ENCODE data around the gene LMOD2.

DNA sequence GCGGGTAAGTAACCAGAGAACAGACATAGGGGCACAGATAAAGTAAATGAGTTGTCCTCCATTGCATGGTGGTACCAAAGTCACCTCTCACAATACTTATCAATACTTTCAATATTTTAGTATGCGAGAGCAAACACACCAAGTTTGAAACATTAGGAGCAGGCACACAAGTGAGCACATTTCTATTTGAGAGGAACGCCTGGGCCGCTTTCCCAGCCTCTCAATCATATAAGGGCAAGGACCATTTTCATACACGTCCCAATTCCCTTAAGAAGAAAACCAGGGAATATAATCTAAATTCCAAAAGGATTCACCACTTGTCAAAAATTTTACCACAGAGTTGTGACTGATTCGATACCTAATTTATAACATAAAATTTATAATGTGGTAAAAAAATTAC is 7.5 kb downstream of the LMOD2 start:
- TF ChIP-seq, protein P1, sequence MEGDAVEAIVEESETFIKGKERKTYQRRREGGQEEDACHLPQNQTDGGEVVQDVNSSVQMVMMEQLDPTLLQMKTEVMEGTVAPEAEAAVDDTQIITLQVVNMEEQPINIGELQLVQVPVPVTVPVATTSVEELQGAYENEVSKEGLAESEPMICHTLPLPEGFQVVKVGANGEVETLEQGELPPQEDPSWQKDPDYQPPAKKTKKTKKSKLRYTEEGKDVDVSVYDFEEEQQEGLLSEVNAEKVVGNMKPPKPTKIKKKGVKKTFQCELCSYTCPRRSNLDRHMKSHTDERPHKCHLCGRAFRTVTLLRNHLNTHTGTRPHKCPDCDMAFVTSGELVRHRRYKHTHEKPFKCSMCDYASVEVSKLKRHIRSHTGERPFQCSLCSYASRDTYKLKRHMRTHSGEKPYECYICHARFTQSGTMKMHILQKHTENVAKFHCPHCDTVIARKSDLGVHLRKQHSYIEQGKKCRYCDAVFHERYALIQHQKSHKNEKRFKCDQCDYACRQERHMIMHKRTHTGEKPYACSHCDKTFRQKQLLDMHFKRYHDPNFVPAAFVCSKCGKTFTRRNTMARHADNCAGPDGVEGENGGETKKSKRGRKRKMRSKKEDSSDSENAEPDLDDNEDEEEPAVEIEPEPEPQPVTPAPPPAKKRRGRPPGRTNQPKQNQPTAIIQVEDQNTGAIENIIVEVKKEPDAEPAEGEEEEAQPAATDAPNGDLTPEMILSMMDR (IDR thresholded peaks at IDR 0.05; ENCODE audit: low read depth, low read length), result no peak
- TF ChIP-seq POLR2A (IDR thresholded peaks at IDR 0.05; ENCODE audit: extremely low read depth, insufficient read length), result no peak
- TF ChIP-seq MAX (IDR thresholded peaks at IDR 0.05; ENCODE audit: low read depth, low read length), result no peak

Measured in NB4 (cell line).